NT2/D1 (cell line): Measurements from ENCODE around the gene CKMT2.

Source experiments
- SUZ12 ChIP-seq: IDR thresholded peaks from 2 replicates; pipeline ENCODE4 v1.6.1; 2011; ENCODE audit not compliant: insufficient read length, insufficient read depth; ENCODE audit errors: extremely low read depth
- YY1 ChIP-seq: IDR thresholded peaks from 2 replicates; pipeline ENCODE4 v1.6.1; 2011; ENCODE audit not compliant: insufficient read length, insufficient read depth

DNA sequence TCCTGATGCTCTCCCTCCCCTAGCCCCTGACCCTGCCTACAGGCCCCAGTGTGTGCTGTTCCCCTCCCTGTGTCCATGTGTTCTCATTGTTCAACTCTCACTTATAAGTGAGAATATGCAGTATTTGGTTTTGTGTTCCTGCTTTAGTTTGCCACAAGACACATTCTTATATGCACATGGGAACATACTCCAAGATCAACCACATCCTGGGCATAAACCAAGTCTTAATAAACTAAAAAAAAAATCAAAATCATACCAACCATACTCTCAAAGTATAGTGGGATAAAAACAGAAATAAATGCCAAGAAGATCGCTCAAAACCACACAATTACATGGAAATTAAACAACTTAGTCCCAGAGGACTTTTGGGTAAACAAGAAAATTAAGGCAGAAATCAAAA is 57.0 kb downstream of the CKMT2 start:
- TF ChIP-seq YY1 (no peak), SUZ12 (no peak)
